GM18868 (cell line): ENCODE results near the gene CEP290.
"Not testable (repeated sequence)": the region's sequence is repeated elsewhere in the genome, so short reads cannot be mapped to it uniquely, and the experiment has no call there.

Experiments
- ATAC-seq: cut with Tn5 transposase; IDR thresholded peaks from one replicate; pipeline ENCODE4 v1.9.1; 2021; ENCODE audit warnings: mild to moderate bottlenecking, moderate library complexity; ENCODE audit not compliant: unreplicated experiment

The CEP290 gene

GRCh38 chr12:88057994-88058718, 83.7 kb downstream of the CEP290 start:
- peak; percentile 49 for ATAC-seq

- no peak for ATAC-seq
Measured at GRCh38 chr12:88056571-88056970, 85.3 kb downstream of the CEP290 start.

GRCh38 chr12:88052686-88053085, 89.2 kb downstream of the CEP290 start:
- ATAC-seq: peak; percentile 78

- ATAC-seq: no peak
Measured at GRCh38 chr12:88044035-88044434, 97.9 kb downstream of the CEP290 start.

GRCh38 chr12:88037770-88038169, 104.1 kb downstream of the CEP290 start:
- no peak for ATAC-seq

- no peak for ATAC-seq
Measured at GRCh38 chr12:88036353-88036965, 105.4 kb downstream of the CEP290 start.

GRCh38 chr12:88035907-88036289, 106.0 kb downstream of the CEP290 start:
- ATAC-seq: peak; percentile 15

GRCh38 chr12:88035271-88035906, 106.5 kb downstream of the CEP290 start:
- peak; percentile 99 for ATAC-seq

- not testable (repeated sequence) for ATAC-seq
Measured at GRCh38 chr12:88031161-88031560, 110.7 kb downstream of the CEP290 start.

GRCh38 chr12:88029093-88029665, 112.7 kb downstream of the CEP290 start, which contains the start of gene C12orf50:
Gene C12orf50 (minus strand): TSS chr12:88029401. CDS start chr12:88026962, 2,439 bp downstream.
- ATAC-seq: no peak

GRCh38 chr12:88026196-88026595, 115.7 kb downstream of the CEP290 start:
- ATAC-seq: no peak

- no peak for ATAC-seq
Measured at GRCh38 chr12:88017964-88018363, 123.9 kb downstream of the CEP290 start.

- ATAC-seq: no peak
Measured at GRCh38 chr12:88015825-88016224, 126.1 kb downstream of the CEP290 start.

- ATAC-seq: no peak
Measured at GRCh38 chr12:88011755-88012154, 130.1 kb downstream of the CEP290 start.

- no peak for ATAC-seq
Measured at GRCh38 chr12:88006351-88006750, 135.5 kb downstream of the CEP290 start.

GRCh38 chr12:88001327-88001726, 140.6 kb downstream of the CEP290 start:
- ATAC-seq: no peak
